Fibroblast of skin of scalp (primary cell): ENCODE measurements around the gene LENG1. TPM values are rescaled to one million over a fixed set of nuclear protein-coding genes. Genes with fewer than 3 reads are reported as not detected.
"Not testable (repeated sequence)": the region's sequence is repeated elsewhere in the genome, so short reads cannot be mapped to it uniquely, and the experiment has no call there.

Experiments
- DNase-seq: peaks from one replicate; pipeline ENCODE4 v3.0.0-alpha.2; 2013
- polyA plus RNA-seq, 2 experiments: library from polyadenylated mRNA; unstranded; fragments of 120-200 nt; gene quantifications; one replicate each; pipeline ENCODE4 v1.2.1, GENCODE V29; 2013; ENCODE audit not compliant: insufficient read length in 2 of 2

LENG1 gene
- 9.5 TPM for polyA plus RNA-seq (2013, experiment 1 of 2; ENCODE audit: insufficient read length)
- polyA plus RNA-seq (2013, experiment 2 of 2; ENCODE audit: insufficient read length): 9.1 TPM

DNA sequence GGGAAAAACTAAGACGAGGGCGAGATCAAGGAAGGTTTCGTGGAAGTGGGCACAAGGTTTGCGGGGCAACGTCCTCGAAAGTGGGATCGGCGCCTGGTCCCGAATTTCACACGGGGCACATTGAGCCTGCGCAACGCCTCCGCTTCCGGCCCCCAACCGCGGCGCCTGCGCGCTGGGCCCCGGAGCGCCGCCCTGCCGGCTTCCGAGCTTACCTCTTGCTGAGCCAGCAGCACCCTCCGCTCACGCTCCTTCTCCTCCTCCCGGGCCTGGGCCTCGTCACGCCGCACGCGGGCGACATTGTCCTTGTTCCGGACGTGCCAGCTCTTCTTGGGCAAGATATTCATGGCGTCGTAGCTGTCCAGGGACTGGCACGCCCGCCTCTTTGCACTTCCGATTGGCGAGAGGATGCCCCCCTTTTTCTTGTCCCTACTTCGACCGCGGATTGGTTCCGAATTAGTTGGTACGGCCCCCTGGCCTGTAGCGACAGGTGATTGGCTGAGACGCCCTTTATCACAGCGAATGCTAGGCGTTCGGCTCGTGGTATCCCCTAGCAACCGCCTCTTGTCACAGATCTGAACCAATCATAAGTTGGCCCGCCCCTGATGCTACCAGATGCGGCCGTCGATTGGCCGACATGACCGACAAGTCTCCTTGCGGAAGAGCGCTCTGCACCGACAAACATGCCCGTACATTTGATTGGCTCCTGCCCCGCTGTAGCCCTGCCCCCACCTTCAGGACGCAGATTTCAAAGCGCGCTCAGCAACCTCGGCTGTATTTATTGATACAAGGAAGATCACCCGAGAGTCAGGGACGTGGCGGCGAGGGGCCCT, at the start of gene LENG1:
Gene LENG1, minus strand, starts transcription at position 370 of the 830 bp plus-strand sequence. Its CDS starts 26 bp downstream, at position 344.
- DNase-seq: peak; percentile 100

DNA sequence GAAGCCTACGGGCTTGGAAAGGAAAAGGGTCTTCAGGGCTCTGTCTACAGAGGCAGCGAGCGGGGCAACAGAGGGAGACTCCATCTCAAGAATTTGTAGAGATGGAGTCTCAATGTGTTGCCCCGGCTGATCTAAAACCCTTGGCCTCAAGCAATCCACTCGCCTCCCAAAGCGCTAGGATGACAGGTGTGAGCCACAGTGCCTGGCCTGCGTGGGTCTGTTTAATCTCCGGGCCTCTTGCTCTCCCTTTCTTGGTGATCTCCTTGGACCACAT, 49.2 kb upstream of the LENG1 start:
- peak; percentile 15 for DNase-seq

DNA sequence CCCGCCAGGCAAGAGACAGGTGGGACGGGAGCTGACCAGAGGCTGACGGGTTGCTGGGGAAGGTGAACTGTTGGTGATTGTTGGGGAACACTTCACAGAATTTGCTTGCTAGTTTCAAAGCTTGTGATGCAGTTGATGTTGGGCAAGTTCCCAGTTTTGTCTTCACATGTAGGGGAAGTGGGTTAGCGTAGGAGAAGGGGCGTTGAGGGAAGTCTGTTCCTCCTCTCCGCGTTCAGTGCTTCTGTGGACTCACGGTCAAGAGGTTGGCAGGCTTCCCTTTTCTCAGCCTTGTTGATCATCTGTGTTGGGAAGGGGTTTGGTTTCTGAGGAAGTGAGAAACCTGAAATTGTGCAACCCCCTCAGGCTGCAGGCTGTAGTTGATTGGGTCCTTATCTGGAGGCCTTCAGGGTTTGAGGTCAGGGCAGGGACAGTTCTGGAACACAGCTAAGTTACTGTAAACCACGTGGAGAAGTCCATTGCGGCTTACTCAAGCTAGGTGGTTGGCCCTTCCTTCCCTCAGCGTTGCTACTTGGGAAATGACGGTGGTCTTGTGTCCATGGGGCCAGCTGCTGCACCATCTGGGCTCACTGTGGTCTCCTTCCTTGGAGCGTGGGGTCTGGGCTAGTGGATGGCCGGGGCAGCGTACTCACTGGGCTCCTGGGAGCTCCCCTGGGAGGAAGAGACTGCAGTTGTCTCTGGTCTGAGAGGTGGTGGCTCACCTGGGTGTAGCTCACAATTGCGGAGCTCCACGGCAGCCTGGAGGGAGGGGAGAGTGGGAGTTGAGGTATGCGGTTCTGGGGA, 48.7 kb upstream of the LENG1 start:
- peak; percentile 22 for DNase-seq

DNA sequence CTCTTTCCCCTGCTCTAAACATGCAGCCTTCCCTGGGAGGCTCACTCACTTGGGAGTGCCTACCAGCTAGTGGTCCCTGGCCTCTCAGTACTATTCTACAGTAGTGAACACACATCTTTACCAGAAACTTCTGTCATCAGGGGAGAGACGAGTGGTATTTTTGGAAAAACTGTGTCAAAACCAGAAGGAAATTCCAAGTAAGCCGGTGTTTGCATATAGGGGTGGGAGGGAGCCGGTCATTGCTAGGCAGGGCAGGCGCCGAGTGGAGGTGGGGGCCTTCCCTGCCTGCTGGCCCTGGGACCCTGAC, 48.1 kb upstream of the LENG1 start:
- no peak for DNase-seq

DNA sequence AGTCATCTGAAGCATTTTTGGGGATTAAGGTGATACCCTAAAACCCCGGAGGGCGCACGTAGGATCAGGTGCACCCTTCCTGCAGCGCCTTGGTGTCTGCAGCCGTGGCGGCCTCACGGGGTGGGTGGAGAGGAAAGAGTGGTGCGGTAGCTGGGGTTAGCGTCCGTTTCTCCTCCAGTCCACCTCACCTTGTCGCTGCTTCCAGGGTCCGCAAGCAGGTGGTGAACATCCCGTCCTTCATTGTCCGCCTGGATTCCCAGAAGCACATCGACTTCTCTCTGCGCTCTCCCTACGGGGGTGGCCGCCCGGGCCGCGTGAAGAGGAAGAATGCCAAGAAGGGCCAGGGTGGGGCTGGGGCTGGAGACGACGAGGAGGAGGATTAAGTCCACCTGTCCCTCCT, 47.7 kb upstream of the LENG1 start:
- not testable (repeated sequence) for DNase-seq

DNA sequence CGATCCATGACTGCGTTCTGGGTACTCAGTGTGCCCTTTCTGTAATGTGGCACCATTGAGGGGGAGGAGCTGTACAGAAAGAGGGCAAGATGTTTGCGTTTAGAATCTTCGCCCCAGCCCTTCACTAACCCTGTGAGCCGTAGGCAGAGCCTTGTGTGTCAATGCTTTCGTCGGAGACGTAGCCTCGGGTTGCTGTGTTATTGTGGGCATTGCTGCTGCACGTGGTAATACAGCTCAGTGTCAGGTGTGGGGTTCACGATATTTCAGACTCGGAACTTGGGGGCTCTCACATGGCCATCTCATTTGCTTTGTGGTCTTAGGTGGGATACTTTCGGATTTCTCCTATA, 47.3 kb upstream of the LENG1 start:
- no peak for DNase-seq

DNA sequence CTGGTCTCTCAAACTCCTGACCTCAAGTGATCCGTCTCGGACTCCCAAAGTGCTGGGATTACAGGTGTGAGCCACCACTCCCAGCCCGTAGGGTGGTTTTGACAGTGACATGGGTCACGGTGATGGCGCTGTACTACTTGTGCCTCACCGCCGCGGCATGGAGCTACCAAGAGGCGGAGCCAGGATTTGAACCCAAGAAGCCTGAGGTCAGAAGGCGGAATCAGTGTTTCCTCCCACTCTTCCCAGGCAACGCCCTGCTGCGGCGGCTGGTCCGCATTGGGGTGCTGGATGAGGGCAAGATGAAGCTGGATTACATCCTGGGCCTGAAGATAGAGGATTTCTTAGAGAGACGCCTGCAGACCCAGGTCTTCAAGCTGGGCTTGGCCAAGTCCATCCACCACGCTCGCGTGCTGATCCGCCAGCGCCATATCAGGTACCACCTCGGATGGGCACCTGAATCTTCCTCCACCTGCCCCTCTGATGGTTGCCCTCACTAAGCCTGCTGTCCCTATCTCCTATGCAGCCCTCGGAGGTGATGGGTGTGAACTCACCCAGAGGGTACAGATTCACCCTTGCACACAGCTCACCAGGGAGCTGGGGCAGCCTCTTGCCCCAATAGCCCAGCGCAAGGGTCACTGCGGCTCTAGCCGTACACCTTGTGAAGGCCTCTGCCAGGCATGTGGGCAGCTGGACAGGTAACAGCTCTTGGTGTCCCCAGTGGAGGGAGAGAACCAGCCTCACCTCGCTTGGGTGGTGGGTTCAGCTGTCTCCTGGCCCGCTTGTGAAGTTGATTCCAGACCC, 46.7 kb upstream of the LENG1 start:
- DNase-seq: no peak

DNA sequence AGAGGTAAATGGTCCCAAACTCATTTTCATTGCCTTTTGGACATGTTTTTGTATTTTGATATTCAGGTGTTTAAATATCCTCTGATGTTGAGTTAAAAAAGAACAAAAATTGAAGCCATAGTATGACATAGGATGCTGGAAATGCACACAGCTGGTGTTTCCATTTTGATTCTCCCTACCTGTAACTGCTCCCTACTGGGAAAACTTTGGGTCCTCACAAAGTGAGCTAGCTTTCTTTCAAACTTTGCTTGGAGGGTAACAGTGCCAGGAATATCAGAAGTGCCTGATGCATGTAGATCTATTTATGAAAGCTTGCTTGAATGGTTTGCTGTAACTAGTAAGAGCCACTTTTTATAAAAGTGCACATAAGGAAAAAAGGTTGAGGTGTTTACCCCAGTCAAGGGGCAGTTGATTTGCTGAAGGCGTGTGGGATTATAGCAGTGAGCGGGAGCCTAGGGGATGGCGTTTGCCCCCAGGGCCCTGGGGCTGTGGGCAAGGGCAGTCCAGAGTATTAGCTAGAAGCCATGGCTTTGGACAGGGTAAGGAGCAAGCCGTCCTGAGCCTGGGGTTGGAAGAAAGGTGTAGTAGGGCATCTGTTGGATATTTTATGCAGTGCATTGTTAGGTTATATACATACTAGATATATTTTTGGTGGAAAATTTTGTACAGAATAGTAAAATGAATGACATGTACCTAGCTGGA, 45.4 kb upstream of the LENG1 start:
- DNase-seq: no peak

DNA sequence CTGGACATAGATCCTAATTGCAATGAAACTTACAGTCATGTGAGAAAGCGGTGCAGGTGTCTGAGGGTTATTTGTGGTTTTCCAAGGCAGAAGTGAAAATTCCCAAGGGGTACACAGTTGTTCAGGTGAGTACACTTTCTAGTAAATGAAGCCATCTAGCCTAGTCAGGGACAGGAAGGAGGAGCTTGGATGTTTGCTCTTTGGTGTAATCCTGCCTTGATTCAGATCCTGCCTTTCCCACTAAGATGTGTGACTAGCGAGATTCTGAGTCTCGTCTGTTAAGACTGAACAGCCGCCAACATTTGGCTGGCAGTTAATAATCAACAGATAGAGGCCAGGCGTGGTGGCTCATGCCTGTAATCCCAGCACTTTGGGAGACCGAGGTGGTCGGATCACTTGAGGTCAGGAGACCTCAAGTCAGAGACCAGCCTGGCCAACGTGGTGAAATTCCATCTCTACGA, 43.7 kb upstream of the LENG1 start:
- DNase-seq: no peak

DNA sequence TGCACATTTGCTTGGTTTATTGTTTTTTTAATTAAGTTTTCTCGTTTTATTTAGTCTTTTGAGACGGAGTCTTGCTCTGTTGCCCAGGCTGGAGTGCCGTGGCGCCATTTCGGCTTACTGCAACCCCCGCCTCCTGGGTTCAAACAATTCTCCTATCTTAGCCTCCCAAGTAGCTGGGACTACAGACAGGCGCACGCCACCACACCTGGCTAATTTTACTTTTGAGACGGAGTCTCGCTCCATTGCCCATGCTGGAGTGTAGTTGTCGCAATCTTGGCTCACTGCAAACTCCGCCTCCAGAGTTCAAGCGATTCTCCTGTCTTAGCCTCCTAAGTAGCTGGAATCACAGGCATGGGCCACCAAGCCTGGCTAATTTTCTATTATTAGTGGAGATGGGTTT, 42.5 kb upstream of the LENG1 start:
- DNase-seq: no peak

DNA sequence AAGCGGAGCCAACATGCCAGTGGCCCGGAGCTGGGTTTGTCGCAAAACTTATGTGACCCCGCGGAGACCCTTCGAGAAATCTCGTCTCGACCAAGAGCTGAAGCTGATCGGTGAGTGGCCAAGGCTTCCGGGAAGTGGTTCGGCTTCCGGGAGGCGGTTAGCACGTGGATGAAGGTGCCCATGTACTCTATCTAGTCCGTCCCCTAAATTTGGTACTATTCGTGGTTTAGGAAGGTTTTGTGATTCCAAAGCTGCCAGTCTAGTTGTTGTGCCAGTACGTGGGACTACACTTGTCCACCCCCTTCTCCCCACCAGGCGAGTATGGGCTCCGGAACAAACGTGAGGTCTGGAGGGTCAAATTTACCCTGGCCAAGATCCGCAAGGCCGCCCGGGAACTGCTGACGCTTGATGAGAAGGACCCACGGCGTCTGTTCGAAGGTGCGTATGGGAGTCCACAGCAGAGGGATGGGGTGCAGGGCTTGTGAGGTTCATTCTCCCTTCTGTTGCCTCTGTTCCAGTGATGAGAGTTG, 41.7 kb upstream of the LENG1 start:
- DNase-seq: no peak

DNA sequence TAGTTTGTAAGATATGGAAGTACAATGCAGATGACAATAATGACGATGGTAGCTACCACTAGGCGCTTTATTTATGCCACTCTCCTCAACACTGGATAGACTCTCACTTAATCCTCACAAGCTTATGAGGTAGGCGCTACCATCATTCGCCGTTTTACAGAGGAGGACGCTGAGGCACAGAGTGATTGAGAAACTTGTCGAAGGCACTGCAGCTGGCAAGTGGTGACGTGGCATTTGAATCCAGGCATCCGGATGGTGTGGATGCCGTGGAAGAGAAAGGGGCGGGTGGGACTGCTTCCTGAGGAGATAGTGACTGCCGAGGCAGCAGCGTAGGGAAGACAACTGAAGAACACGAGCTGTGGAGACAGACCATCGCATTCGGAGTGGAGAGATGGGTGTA, 39.9 kb upstream of the LENG1 start:
- no peak for DNase-seq

DNA sequence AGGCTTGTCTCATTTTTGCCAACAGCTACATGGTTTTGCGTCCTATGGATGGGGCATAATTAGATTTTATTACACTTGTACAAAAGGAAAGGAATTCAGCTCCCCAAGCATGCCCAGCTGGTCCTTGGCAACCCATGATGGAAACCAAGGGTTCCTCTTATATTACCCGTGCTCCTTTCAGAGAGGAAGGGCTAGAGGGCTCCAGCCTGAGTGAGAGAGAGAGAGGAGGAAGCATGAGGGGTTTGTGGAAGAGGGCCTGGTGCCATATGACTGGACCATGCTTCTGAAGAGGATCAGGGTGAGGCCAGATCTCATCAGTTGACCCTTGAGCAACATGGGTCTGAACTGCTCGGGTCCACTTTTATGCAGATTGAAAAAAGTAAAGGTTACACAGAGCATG, 37.6 kb upstream of the LENG1 start:
- DNase-seq: no peak

DNA sequence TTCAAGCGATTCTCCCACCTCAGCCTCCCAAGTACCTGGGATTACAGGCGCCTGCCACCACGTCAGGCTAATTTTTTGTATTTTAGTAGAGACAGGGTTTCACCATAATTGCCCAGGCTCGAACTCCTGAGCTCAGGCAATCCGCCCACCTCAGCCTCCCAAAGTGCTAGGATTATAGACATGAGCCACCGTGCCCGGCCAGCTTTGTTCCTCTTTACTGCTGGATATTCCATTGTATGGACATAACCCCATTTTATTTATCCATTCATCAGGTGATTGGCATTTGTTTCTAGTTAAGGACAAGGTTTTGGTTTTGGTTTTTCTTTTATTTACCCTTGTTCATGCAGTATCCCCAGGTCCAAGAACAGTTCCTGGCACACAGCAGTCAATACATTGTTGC, 37.0 kb upstream of the LENG1 start:
- no peak for DNase-seq

DNA sequence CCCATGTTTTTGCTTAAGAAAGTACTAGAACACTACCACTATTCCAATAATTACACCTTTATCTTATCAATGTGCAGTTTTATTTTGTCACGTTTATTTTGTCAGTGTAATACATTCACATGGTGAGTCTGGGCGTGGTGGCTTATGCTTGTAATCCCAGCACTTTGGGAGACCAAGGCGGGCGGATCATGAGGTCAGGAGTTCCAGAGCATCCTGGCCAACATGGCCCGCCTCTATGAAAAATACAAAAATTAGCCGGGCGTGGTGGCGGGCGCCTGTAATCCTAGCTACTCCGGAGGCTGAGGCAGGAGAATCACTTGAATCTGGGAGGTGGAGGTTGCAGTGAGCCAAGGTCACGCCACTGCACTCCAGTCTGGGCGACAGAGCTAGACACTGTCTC, 34.9 kb upstream of the LENG1 start:
- DNase-seq: not testable (repeated sequence)

DNA sequence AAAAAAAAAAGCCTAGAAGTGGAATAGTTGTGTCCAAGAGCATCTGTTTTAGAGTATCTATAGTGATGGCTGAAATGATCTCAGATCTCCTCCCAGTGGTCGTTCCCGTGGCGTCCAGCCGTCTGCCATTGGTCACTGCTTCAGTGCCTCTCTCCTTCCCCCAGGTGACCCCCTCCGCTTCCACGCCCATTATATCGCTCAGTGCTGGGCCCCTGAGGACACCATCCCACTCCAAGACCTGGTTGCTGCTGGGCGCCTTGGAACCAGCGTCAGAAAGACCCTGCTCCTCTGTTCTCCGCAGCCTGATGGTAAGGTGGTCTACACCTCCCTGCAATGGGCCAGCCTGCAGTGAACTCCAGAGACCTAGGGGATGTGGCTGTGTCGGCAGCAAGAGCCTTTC, 33.5 kb upstream of the LENG1 start:
- DNase-seq: no peak

DNA sequence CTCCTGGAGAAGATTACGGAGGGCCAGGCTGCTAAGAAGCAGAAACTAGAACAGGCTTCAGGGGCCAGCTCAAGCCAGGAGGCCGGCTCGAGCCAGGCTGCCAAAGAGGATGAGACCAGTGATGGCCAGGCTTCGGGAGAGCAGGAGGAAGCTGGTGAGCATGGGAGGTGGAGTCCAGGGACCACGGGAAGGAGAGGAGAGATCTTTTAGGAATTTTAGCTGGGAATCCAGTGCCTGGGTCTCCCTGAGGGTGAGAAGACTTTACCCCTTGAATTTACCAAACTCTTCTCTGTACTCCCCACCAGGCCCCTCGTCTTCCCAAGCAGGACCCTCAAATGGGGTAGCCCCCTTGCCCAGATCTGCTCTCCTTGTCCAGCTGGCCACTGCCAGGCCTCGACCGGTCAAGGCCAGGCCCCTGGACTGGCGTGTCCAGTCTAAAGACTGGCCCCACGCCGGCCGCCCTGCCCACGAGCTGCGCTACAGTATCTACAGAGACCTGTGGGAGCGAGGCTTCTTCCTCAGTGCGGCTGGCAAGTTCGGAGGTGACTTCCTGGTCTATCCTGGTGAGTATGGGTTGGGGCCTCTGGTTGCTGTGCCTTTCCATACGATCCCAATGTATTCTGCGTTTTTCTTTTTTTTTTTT, 32.4 kb upstream of the LENG1 start:
- DNase-seq: no peak

DNA sequence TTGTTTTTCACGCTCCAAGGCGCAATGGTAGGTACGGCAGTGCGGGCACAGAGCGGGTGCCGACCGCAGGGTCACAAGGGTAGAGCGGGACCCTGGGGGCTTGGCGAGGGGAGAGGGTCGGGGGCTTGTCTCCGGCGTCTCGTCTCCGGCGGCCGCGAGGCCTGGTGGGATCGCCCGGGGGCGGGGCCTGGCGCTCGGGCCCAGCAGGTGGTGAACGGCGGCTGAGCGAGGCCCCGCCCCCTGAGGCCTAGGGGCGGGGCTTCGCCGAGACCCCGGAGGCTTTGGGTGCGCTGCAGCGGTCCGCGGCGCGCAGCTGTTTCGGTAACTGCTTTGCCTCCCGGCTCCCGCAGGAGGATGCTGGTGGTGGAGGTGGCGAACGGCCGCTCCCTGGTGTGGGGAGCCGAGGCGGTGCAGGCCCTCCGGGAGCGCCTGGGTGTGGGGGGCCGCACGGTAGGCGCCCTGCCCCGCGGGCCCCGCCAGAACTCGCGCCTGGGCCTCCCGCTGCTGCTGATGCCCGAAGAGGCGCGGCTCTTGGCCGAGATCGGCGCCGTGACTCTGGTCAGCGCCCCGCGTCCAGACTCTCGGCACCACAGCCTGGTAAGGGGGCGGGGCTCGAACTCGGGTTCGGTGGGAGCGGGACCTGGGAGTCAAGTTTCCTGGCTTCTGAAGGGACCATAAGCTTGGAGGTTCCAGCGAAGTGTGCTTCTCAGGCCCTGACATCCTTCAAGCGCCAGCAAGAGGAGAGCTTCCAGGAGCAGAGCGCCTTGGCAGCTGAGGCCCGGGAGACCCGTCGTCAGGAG, 31.7 kb upstream of the LENG1 start, which contains the start of gene TSEN34:
Gene TSEN34, plus strand, starts transcription at position 298 of the 800 bp plus-strand sequence. Its CDS starts 57 bp downstream, at position 355.
- peak; percentile 82 for DNase-seq

DNA sequence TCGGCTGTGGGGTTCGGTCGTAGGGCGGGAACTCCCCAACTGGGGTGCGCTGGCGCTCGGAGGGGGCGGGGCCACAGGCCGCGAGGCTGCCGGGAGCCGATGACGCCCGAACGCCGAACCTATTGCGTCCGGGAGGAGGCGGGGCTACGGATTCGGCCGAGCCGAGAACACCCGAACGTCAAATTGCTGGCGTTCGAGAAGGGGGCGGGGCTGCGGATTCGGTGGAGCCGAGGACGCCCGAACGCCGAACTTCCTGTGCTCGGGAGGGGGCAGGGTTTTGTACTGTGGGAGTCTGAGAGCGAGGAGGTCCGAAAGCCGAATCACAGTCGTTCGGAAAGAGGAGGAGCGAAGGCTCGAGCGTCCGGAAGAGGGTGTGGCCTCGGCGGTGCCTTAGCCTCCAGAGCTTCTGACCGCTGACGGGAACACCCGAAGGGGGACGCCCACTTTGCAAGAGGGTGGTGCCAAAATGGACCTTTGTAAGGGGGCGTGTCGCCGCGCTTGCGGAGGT, 31.0 kb upstream of the LENG1 start:
- peak; percentile 100 for DNase-seq

DNA sequence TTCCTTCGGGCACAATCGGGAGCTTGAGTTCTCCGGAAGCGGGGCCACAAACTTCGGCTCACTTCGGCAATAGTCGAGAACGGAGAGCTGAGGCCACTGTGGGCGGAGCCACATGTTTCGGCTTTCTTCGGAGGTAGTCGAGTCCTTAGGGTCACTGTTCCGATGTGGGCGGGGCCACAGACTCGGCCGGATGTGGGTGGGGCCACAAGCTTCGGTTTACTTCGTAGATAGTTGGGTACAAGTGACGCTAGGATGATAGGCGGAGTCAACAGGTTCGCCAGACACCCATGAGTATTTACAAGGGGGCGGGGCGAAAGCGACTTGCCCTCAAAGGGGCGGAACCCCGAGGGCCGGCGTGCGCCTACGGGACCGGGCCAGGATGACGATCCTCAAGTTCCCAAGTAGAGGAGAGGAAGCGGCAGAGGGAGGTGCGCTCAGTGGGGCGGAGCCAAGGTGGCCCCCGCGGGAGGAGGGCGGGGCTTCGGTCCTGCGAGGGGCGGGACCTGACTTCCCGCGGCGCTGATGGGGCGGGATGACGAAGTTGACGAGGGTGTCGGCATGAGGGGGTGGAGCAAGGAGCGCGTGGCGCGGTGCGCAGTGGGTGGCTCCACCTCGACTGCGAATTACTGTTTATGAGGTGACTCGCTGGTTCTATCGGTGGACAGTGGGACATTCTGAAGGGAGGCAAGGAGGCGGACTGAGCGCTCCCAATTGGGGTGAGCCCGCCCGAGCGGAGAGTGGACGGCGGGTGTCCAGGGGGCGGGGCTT, 30.4 kb upstream of the LENG1 start:
- DNase-seq: peak; percentile 100
